ENCODE measurements around the gene ZNF839. TPM values are rescaled to one million over a fixed set of nuclear protein-coding genes. Genes with fewer than 3 reads are reported as not detected.

The ZNF839 gene
- total and polyA plus RNA-seq, 8 donors, result 5.5 to 116 (median 12.4) TPM

DNA sequence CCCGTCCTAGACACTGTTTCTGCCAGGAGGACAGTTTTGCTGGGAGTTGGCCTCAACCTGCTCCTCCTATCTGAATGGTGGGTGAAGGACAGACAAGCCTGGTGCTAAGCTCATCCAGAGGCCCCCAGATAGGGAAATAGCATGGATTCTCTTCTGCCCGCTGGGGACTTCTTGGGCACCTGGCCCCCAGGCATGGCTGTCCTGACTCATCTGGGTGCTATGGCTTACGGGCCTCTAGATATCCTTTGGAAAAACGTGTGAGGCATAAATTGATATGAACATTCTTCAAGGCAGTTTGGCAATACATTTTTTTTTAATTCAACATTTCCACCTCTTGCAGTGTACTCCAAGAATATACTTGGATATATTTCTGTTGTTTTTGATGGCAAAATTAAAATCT is 51.8 kb downstream of the ZNF839 start:
- TF ChIP-seq, protein P1, sequence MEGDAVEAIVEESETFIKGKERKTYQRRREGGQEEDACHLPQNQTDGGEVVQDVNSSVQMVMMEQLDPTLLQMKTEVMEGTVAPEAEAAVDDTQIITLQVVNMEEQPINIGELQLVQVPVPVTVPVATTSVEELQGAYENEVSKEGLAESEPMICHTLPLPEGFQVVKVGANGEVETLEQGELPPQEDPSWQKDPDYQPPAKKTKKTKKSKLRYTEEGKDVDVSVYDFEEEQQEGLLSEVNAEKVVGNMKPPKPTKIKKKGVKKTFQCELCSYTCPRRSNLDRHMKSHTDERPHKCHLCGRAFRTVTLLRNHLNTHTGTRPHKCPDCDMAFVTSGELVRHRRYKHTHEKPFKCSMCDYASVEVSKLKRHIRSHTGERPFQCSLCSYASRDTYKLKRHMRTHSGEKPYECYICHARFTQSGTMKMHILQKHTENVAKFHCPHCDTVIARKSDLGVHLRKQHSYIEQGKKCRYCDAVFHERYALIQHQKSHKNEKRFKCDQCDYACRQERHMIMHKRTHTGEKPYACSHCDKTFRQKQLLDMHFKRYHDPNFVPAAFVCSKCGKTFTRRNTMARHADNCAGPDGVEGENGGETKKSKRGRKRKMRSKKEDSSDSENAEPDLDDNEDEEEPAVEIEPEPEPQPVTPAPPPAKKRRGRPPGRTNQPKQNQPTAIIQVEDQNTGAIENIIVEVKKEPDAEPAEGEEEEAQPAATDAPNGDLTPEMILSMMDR (IDR thresholded peaks at IDR 0.05), result no peak
- TF ChIP-seq POLR2AphosphoS5 (IDR thresholded peaks at IDR 0.05), result no peak
- no peak for DNase-seq
- intact Hi-C loops (cut with DNase I; ENCODE audit: low total_unique reads), result no loop called here
- no peaks in the 10 kb centered on the region for H3K27me3 ChIP-seq
- H3K36me3 ChIP-seq, result peaks cover 0 to 8% (median under 1%) of the 10 kb centered on the region in 4 donors
- H3K27ac ChIP-seq, result peak overlapping the region in 2 of 5 donors; percentile 48 to 64
- H3K4me1 ChIP-seq, result peaks cover 0 to 9% (median 3%) of the 10 kb centered on the region in 4 donors
- no peaks in the 10 kb centered on the region for H3K9me3 ChIP-seq
- no peak overlapping the region for H3K4me3 ChIP-seq
- 67 to 84% (median 81%) methylated on average over 4 of the region's 4 CpGs for WGBS, 5 donors

DNA sequence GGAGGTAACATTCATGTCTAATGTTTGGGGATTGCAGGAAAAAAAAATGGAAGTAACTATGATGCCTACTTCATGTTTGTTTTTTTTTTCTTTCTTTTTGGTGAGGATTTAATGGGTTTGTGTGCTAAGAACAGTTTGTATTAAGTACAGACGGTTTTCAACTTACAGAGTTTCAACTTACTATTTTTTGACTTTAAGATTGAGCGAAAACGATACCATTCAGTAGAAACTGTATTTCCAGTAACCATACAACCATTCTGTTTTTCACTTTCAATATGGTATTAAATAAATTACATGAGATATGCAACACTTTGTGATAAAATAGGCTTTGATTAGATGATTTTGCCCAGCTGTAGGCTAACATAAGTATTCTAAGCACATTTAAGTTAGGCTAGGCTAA is 53.6 kb downstream of the ZNF839 start:
- no peaks in the 10 kb centered on the region for H3K9me3 ChIP-seq
- peaks cover 0 to 23% (median 16%) of the 10 kb centered on the region in 4 donors for H3K36me3 ChIP-seq
- H3K27me3 ChIP-seq, result no peaks in the 10 kb centered on the region
- 83 to 95% (median 89%) methylated on average over 3 of the region's 3 CpGs for WGBS, 5 donors
- DNase-seq, result no peak
- intact Hi-C loops (cut with DNase I; ENCODE audit: low total_unique reads), result no loop called here
- no peak overlapping the region for H3K4me3 ChIP-seq
- H3K27ac ChIP-seq, result no peak overlapping the region
- peaks cover 0 to 4% (median 3%) of the 10 kb centered on the region in 4 donors for H3K4me1 ChIP-seq
- TF ChIP-seq, protein P1 (IDR thresholded peaks at IDR 0.05), result no peak
- no peak for TF ChIP-seq EP300 (IDR thresholded peaks at IDR 0.05)

DNA sequence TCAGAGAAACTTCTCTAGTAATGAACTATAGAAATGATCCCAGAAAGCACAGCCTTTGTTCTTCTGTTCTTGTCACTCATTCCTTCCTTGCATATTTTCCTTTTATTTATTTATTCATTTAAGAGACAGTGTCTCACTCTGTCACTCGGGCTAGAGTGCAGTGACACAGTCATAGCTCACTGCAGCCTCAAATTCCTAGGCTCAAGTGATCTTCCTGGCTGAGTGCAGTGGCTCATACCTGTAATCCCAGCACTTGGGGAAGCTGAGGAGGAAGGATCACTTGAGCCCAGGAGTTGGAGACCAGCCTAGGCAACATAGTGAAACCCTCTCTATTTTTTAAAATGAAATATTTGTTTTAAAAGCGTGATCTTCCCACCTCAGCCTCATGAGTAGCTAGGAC is 54.7 kb downstream of the ZNF839 start:
- peaks cover 9 to 34% (median 27%) of the 10 kb centered on the region in 4 donors for H3K36me3 ChIP-seq
- DNase-seq, result no peak
- H3K4me3 ChIP-seq, result no peak overlapping the region
- H3K27ac ChIP-seq, result no peak overlapping the region
- H3K9me3 ChIP-seq, result no peaks in the 10 kb centered on the region
- H3K27me3 ChIP-seq, result no peaks in the 10 kb centered on the region
- 79 to 86% (median 82%) methylated on average over 2 of the region's 2 CpGs for WGBS, 5 donors
- H3K4me1 ChIP-seq, result peaks cover 0 to 4% (median 3%) of the 10 kb centered on the region in 4 donors
- TF ChIP-seq POLR2A (IDR thresholded peaks at IDR 0.05), result no peak
- TF ChIP-seq, protein P1 (IDR thresholded peaks at IDR 0.05), result no peak
- no peak for TF ChIP-seq POLR2AphosphoS5 (IDR thresholded peaks at IDR 0.05)
- TF ChIP-seq EP300 (IDR thresholded peaks at IDR 0.05), result no peak
- intact Hi-C loops (cut with DNase I; ENCODE audit: low total_unique reads), result no loop called here

DNA sequence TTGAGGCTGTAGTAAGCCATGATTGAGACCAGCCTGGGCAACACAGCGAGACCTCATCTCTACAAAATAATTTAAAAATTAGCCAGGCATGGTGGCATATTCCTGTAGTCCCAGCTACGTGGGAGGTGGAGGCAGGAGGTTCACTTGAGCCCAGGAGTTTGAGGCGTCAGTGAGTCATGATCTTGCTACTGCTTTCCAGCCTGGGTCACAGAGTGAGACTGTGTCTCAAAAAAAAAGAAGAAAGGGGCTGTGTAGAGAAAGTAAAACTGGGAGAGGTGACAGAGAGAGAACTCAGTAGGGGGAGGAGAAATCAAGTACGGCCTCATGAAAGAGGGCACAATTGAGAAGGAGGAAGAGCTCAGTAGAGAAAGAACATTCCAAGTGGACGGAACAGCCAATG is 55.6 kb downstream of the ZNF839 start:
- no peak overlapping the region for H3K27ac ChIP-seq
- no peak overlapping the region for H3K4me3 ChIP-seq
- 88 to 96% (median 94%) methylated on average over 5 of the region's 5 CpGs for WGBS, 5 donors
- TF ChIP-seq POLR2A (IDR thresholded peaks at IDR 0.05) (no peak), EP300 (IDR thresholded peaks at IDR 0.05) (no peak), POLR2AphosphoS5 (IDR thresholded peaks at IDR 0.05) (no peak)
- TF ChIP-seq, protein P1 (IDR thresholded peaks at IDR 0.05), result no peak
- no peaks in the 10 kb centered on the region for H3K27me3 ChIP-seq
- no peak for DNase-seq
- no peaks in the 10 kb centered on the region for H3K9me3 ChIP-seq
- intact Hi-C loops (cut with DNase I; ENCODE audit: low total_unique reads), result no loop called here
- H3K4me1 ChIP-seq, result peaks cover 0 to 4% (median 0%) of the 10 kb centered on the region in 4 donors
- peaks cover 14 to 43% (median 35%) of the 10 kb centered on the region in 4 donors for H3K36me3 ChIP-seq
